Endothelial cell of umbilical vein (primary cell): ENCODE data around the gene PIP4P1. TPM values are rescaled to one million over a fixed set of nuclear protein-coding genes. Genes with fewer than 3 reads are reported as not detected.

Source experiments
- BruUV-seq: library from RNA; stranded (reverse); fragments of 400-500 nt; replicated peaks from 2 replicates; lab custom pipeline; 2021; lab: Mats Ljungman, UMichigan
- CTCF ChIA-PET: fragments of 300-600, 350-600 bp; sonication (Branson Sonifier 250); formaldehyde crosslinking; loops from one replicate; lab custom pipeline; 2021; ENCODE audit warnings: antibody characterized with exemption, inconsistent platforms; lab: Charles Lee
- POLR2A ChIA-PET: fragments of 300-600, 350-600 bp; sonication (Branson Sonifier 250); formaldehyde crosslinking; loops from one replicate; lab custom pipeline; 2021; ENCODE audit warnings: antibody characterized with exemption, inconsistent platforms; lab: Charles Lee
- DNase-seq: peaks from one replicate; pipeline ENCODE4 v3.0.0-alpha.2; 2011; ENCODE audit warnings: low read depth, low spot score
- FAIRE-seq: peaks from 2 replicates; lab custom pipeline; 2011; peaks lifted over from hg19 to GRCh38; lab: Jason Lieb, UNC
- H2AFZ ChIP-seq: 2 replicates; pipeline ENCODE4 v1.6.0; 2012; ENCODE audit warnings: low read depth, low read length, control low read depth, inconsistent platforms
- H3K27ac ChIP-seq: 2 replicates; pipeline ENCODE4 v1.5.1; 2011; ENCODE audit warnings: low read depth, mild to moderate bottlenecking, control low read depth, low read length, moderate library complexity; ENCODE audit not compliant: insufficient read depth
- H3K27me3 ChIP-seq, 2 experiments: 2 replicates each; pipeline versions ENCODE4 v1.6.0 to v1.6.1; 2011; ENCODE audit warnings: low read length in 2 of 2, mixed read lengths in 1 of 2; ENCODE audit not compliant: control insufficient read depth in 2 of 2, insufficient read depth in 2 of 2
- H3K36me3 ChIP-seq, 2 experiments: 2 replicates in 1 of 2; 3 replicates in 1 of 2; pipeline ENCODE4 v1.5.1; 2011; ENCODE audit warnings: low read length in 2 of 2, mild to moderate bottlenecking in 1 of 2, moderate library complexity in 1 of 2; ENCODE audit not compliant: control insufficient read depth in 2 of 2, insufficient read depth in 2 of 2; ENCODE audit errors: extremely low read depth in 1 of 2
- H3K4me1 ChIP-seq: 3 replicates; pipeline ENCODE4 v1.5.1; 2011; ENCODE audit warnings: mild to moderate bottlenecking, low read length; ENCODE audit not compliant: control insufficient read depth, insufficient read depth; ENCODE audit errors: extremely low read depth
- H3K4me2 ChIP-seq: 2 replicates; pipeline ENCODE4 v1.6.1; 2011; ENCODE audit warnings: low read length, control low read depth, mixed read lengths; ENCODE audit not compliant: insufficient read depth
- H3K4me3 ChIP-seq, 3 experiments: fragments of 200-600 bp in 1 of 3; sonication (generic), shearing (Covaris generic) in 1 of 3; replicated peaks in 1 of 3; 2 replicates each; pipeline ENCODE4 v1.5.1; 2011 to 2016; ENCODE audit warnings: control low read depth in 3 of 3, low read length in 3 of 3, mild to moderate bottlenecking in 2 of 3, inconsistent platforms in 1 of 3, low read depth in 1 of 3, moderate library complexity in 1 of 3; ENCODE audit not compliant: insufficient read depth in 1 of 3
- H3K79me2 ChIP-seq: 2 replicates; pipeline ENCODE4 v1.6.0; 2012; ENCODE audit warnings: low read length, inconsistent platforms; ENCODE audit not compliant: control insufficient read depth, insufficient read depth
- H3K9ac ChIP-seq: replicated peaks from 2 replicates; pipeline ENCODE3; 2011; ENCODE audit warnings: low read length, control low read depth; ENCODE audit not compliant: insufficient read depth; ENCODE audit errors: extremely low read depth
- H3K9me1 ChIP-seq: replicated peaks from 3 replicates; pipeline ENCODE4 v1.6.0; 2011; ENCODE audit warnings: mild to moderate bottlenecking, low read length; ENCODE audit not compliant: control insufficient read depth, insufficient read depth; ENCODE audit errors: extremely low read depth
- H3K9me3 ChIP-seq: replicated peaks from 2 replicates; pipeline ENCODE4 v1.5.1; 2012; ENCODE audit warnings: low read length, inconsistent platforms; ENCODE audit not compliant: control insufficient read depth, insufficient read depth
- H4K20me1 ChIP-seq: replicated peaks from 2 replicates; pipeline ENCODE3; 2011; ENCODE audit warnings: mild to moderate bottlenecking, low read length; ENCODE audit not compliant: control insufficient read depth, insufficient read depth; ENCODE audit errors: extremely low read depth
- EZH2 ChIP-seq: IDR thresholded peaks from 2 replicates; pipeline ENCODE4 v1.6.1; 2012; ENCODE audit warnings: borderline replicate concordance, low read depth, mild to moderate bottlenecking, moderate library complexity, low read length, inconsistent platforms; ENCODE audit not compliant: severe bottlenecking
- FOS ChIP-seq: IDR thresholded peaks from 2 replicates; pipeline ENCODE4 v1.6.1; 2011; ENCODE audit warnings: mild to moderate bottlenecking, low read length, moderate library complexity, borderline replicate concordance; ENCODE audit not compliant: insufficient read depth
- GATA2 ChIP-seq: IDR thresholded peaks from 2 replicates; pipeline ENCODE4 v1.7.0; 2011; ENCODE audit warnings: low read depth, mild to moderate bottlenecking, moderate library complexity, mixed read lengths, low read length; ENCODE audit not compliant: insufficient read length, insufficient read depth
- JUN ChIP-seq: IDR thresholded peaks from 2 replicates; pipeline ENCODE4 v1.6.1; 2011; ENCODE audit warnings: borderline replicate concordance, low read depth; ENCODE audit not compliant: insufficient read length, insufficient read depth
- MYC ChIP-seq: IDR thresholded peaks from one replicate; pipeline ENCODE4 v1.6.1; 2011; ENCODE audit warnings: mild to moderate bottlenecking, low read depth, low read length
- POLR2A ChIP-seq: IDR thresholded peaks from 2 replicates; pipeline ENCODE4 v1.6.1; 2012; ENCODE audit warnings: low read depth, mild to moderate bottlenecking, control low read depth, low read length
- POLR2AphosphoS5 ChIP-seq: IDR thresholded peaks from 2 replicates; pipeline ENCODE4 v1.6.1; 2012; ENCODE audit warnings: low read depth, mild to moderate bottlenecking, control low read depth, low read length, moderate library complexity; ENCODE audit not compliant: insufficient read depth
- dilution Hi-C: fragments of 300-500 bp; cut with MboI; formaldehyde crosslinking; loops from one replicate; pipeline ENCODE4 v1.15.0; 2019; ENCODE audit warnings: low sequenced_read_pairs; ENCODE audit not compliant: extremely low pct_ligation_motif_present
- intact Hi-C: fragments of 100-400 bp; cut with micrococcal nuclease; formaldehyde crosslinking; loops from one replicate; pipeline ENCODE4 v1.10.0; 2022
- polyA plus RNA-seq, 4 experiments: library from polyadenylated mRNA; depleted of rRNA in 3 of 4; stranded (reverse) in 3 of 4; unstranded in 1 of 4; fragments of >200 nt; gene quantifications; 2 replicates each; pipeline versions ENCODE4 v1.2.1 to v1.2.3, GENCODE V29; 2011 to 2012; ENCODE audit warnings: missing spikeins in 1 of 4
- total RNA-seq: library from RNA; stranded (reverse); gene quantifications from 2 replicates; pipeline ENCODE4 v1.2.3, GENCODE V29; 2021
- TF ChIP-seq, protein P1 (sequence below): IDR thresholded peaks from 2 replicates; pipeline ENCODE4 v1.6.1; 2011; ENCODE audit not compliant: insufficient read depth, insufficient read length
- TF ChIP-seq, protein P2 (sequence below), 2 donors: IDR thresholded peaks; 1 replicate in 1 of 2; 2 replicates in 1 of 2; pipeline ENCODE4 v1.5.1; 2011; ENCODE audit warnings: low read length in 2 of 2, mild to moderate bottlenecking in 2 of 2, moderate library complexity in 2 of 2, control low read depth in 1 of 2, inconsistent platforms in 1 of 2, low read depth in 1 of 2; ENCODE audit not compliant: insufficient read depth in 1 of 2; ENCODE audit errors: extremely low read depth in 1 of 2

The PIP4P1 gene
- total and polyA plus RNA-seq, 2 donors (not counting 3 experiments of a cell fraction or from before 2014, with no cell fraction given) = 28.6 to 52.5 TPM

DNA sequence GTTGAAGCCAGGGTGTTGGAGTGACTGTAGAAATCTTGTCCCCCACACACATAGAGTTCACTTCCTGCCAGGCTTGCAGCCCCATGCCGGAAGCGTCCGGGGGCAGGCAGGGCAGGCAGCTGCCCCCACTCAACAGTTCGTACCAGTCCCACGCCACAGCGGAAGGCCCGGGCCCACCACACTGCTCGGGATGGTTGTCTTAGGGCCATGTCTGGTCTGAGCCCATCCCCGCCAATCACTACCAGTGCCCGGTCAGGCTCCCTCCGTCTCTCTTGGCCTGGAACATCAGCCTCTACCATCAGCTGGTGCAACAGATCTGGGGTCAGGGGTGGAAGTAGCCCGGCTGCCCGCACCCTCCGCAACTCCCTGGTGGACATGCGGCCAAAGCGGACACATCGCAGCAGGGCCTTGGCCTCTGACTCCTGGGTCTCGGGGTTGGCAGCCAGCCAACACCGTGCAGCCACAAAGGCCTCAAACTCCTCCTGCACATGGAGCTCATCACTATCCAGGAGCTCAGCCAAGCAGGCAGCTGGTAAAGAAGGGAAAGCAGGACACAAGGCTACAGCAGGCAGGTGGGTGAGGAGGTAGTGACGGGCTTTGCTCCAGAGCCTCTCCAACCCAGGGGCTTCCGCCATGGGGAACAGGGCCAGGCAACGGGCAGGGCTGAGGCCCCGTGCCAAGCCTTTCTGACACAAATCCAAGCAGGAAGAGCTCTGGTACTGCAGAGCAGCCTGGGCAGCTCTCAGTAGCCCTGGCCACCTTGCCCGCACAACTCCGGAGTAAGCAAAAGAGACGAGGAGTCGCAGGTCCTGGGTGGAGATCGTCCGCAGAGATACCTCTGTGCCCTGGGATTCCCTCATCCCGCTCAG, 31.2 kb downstream of the PIP4P1 start:
- POLR2A ChIA-PET = no interaction called here
- CTCF ChIA-PET = interaction anchor here (0.6 to 2.6 kb wide), 3 partner anchors 14 to 36 kb away, joined by 3 to 7 read pairs (median 3); partner anchors contain the start of genes APEX1 and OSGEP
- Histone ChIP-seq H3K4me2 (no peak overlapping the region), H3K9me1 (no peaks in the 10 kb centered on the region), H3K27ac (no peak overlapping the region), H4K20me1 (no peaks in the 10 kb centered on the region), H3K4me1 (peaks cover 18% of the 10 kb centered on the region), H3K9me3 (no peaks in the 10 kb centered on the region), H3K79me2 (no peaks in the 10 kb centered on the region), H3K4me3 (no peak overlapping the region), H3K27me3 (peaks cover 0 to 5% of the 10 kb centered on the region in 2 experiments), H3K36me3 (no peaks in the 10 kb centered on the region), H2AFZ (no peak overlapping the region), H3K9ac (no peak overlapping the region)
- BruUV-seq = no TSS peak
- TF ChIP-seq, protein P1, sequence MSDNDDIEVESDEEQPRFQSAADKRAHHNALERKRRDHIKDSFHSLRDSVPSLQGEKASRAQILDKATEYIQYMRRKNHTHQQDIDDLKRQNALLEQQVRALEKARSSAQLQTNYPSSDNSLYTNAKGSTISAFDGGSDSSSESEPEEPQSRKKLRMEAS = no peak
- TF ChIP-seq, protein P2, sequence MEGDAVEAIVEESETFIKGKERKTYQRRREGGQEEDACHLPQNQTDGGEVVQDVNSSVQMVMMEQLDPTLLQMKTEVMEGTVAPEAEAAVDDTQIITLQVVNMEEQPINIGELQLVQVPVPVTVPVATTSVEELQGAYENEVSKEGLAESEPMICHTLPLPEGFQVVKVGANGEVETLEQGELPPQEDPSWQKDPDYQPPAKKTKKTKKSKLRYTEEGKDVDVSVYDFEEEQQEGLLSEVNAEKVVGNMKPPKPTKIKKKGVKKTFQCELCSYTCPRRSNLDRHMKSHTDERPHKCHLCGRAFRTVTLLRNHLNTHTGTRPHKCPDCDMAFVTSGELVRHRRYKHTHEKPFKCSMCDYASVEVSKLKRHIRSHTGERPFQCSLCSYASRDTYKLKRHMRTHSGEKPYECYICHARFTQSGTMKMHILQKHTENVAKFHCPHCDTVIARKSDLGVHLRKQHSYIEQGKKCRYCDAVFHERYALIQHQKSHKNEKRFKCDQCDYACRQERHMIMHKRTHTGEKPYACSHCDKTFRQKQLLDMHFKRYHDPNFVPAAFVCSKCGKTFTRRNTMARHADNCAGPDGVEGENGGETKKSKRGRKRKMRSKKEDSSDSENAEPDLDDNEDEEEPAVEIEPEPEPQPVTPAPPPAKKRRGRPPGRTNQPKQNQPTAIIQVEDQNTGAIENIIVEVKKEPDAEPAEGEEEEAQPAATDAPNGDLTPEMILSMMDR (IDR thresholded peaks at IDR 0.05; ENCODE audit: extremely low read depth in 1 of 2, insufficient read depth in 1 of 2, low read depth in 1 of 2, low read length in 2 of 2) = no peak
- TF ChIP-seq FOS (no peak), EZH2 (no peak), GATA2 (no peak), MYC (no peak), POLR2A (no peak), POLR2AphosphoS5 (no peak), JUN (no peak)
- dilution Hi-C loops = no loop called here
- DNase-seq (no peak), FAIRE-seq (no peak)
- intact Hi-C loops = no loop called here
